Liver (tissue), 9 donors: ENCODE results near the gene ITGB1. TPM values are rescaled to one million over a fixed set of nuclear protein-coding genes. Genes with fewer than 3 reads are reported as not detected.

Experiments
- DNase-seq: peaks from one replicate; pipeline ENCODE4 v3.0.0-alpha.2; 2017; ENCODE audit warnings: low spot score
- H3K27ac ChIP-seq, 2 donors: one replicate each; pipeline ENCODE4 v1.7.0; 2013; ENCODE audit warnings: inconsistent platforms in 2 of 2, low read length in 2 of 2, control low read depth in 1 of 2, low read depth in 1 of 2, mild to moderate bottlenecking in 1 of 2
- H3K27me3 ChIP-seq, 4 donors: one replicate each; pipeline versions ENCODE4 v1.6.1 to v1.7.0; 2013; ENCODE audit warnings: low read length in 3 of 4, inconsistent platforms in 1 of 4, mild to moderate bottlenecking in 1 of 4, moderate library complexity in 1 of 4; ENCODE audit not compliant: control insufficient read depth in 4 of 4, insufficient read depth in 4 of 4
- H3K36me3 ChIP-seq, 4 donors: one replicate each; pipeline versions ENCODE4 v1.6.1 to v1.7.0; 2013; ENCODE audit warnings: low read length in 3 of 4, mild to moderate bottlenecking in 3 of 4, low read depth in 1 of 4, moderate library complexity in 1 of 4; ENCODE audit not compliant: control insufficient read depth in 4 of 4, insufficient read depth in 3 of 4
- H3K4me1 ChIP-seq, 4 donors: one replicate each; pipeline versions ENCODE4 v1.6.1 to v1.7.0; 2013; ENCODE audit warnings: low read length in 3 of 4, mild to moderate bottlenecking in 3 of 4, moderate library complexity in 1 of 4; ENCODE audit not compliant: control insufficient read depth in 4 of 4, insufficient read depth in 4 of 4
- H3K4me3 ChIP-seq, 3 donors: one replicate each; pipeline versions ENCODE4 v1.6.1 to v1.7.0; 2013; ENCODE audit warnings: low read length in 3 of 3, control low read depth in 1 of 3, low read depth in 1 of 3, mild to moderate bottlenecking in 1 of 3
- H3K9ac ChIP-seq, 2 donors: one replicate each; pipeline ENCODE4 v1.7.0; 2013; ENCODE audit warnings: low read length in 2 of 2, mild to moderate bottlenecking in 2 of 2, moderate library complexity in 2 of 2, control low read depth in 1 of 2, low read depth in 1 of 2
- H3K9me3 ChIP-seq, 4 donors: one replicate each; pipeline versions ENCODE4 v1.6.1 to v1.7.0; 2013; ENCODE audit warnings: low read length in 3 of 4; ENCODE audit not compliant: control insufficient read depth in 4 of 4
- FOXA2 ChIP-seq: IDR thresholded peaks from 2 replicates; pipeline ENCODE4 v1.6.1; 2016; ENCODE audit warnings: antibody characterized with exemption
- HNF4A ChIP-seq, 2 donors: conservative IDR thresholded peaks; 2 replicates each; pipeline ENCODE4 v1.6.1; 2016; ENCODE audit warnings: antibody characterized with exemption in 2 of 2, mild to moderate bottlenecking in 2 of 2
- JUND ChIP-seq, 2 donors: IDR thresholded peaks; 2 replicates each; pipeline ENCODE4 v1.6.1; 2016; ENCODE audit warnings: antibody characterized with exemption in 2 of 2
- NR2F2 ChIP-seq: IDR thresholded peaks from 2 replicates; pipeline ENCODE4 v1.6.1; 2016; ENCODE audit warnings: antibody characterized with exemption
- RAD21 ChIP-seq, 2 donors: IDR thresholded peaks; 2 replicates each; pipeline ENCODE4 v1.6.1; 2016; ENCODE audit warnings: antibody characterized with exemption in 2 of 2, mild to moderate bottlenecking in 2 of 2
- RXRA ChIP-seq, 2 donors: IDR thresholded peaks; 2 replicates each; pipeline ENCODE4 v1.6.1; 2017 to 2018; ENCODE audit warnings: antibody characterized with exemption in 2 of 2, mild to moderate bottlenecking in 1 of 2
- SP1 ChIP-seq: IDR thresholded peaks from 2 replicates; pipeline ENCODE4 v1.6.1; 2018; ENCODE audit warnings: antibody characterized with exemption, mild to moderate bottlenecking
- YY1 ChIP-seq: IDR thresholded peaks from 2 replicates; pipeline ENCODE4 v1.6.1; 2016; ENCODE audit warnings: antibody characterized with exemption, mild to moderate bottlenecking
- WGBS: extraction: QIAGEN DNeasy Blood & Tissue Kit; methylation state at CpG from one replicate; pipeline ENCODE4 v1.1.7; 2013; 5-methylcytosine and 5-hydroxymethylcytosine counted together
- polyA plus RNA-seq, 2 donors: library from polyadenylated mRNA; stranded (reverse) in 1 of 2; unstranded in 1 of 2; fragments of 200-250 nt in 1 of 2; fragments of >200 nt in 1 of 2; fragmentation: Nextera tagmentation in 1 of 2; extraction: Ambion mirVana in 1 of 2; gene quantifications; one replicate each; pipeline versions ENCODE4 v1.2.1 to v1.2.3, GENCODE V29; 2013 to 2015
- total RNA-seq, 2 donors: library from RNA; depleted of rRNA; stranded (reverse); fragments of >200 nt; gene quantifications; one replicate each; pipeline ENCODE4 v1.2.3, GENCODE V29; 2014
- TF ChIP-seq, protein P1 (sequence below): IDR thresholded peaks from 2 replicates; pipeline ENCODE4 v1.6.1; 2016; ENCODE audit warnings: antibody characterized with exemption
- TF ChIP-seq, protein P2 (sequence below): fragments of 150-350 bp; IDR thresholded peaks from 2 replicates; pipeline ENCODE4 v1.5.1; 2017; ENCODE audit warnings: improper control_type of control experiment, low read depth, low read length; ENCODE audit not compliant: missing input control
- TF ChIP-seq, protein P3 (sequence below): IDR thresholded peaks from 2 replicates; pipeline ENCODE4 v1.6.1; 2016; ENCODE audit warnings: antibody characterized with exemption
- TF ChIP-seq, protein P4 (sequence below): IDR thresholded peaks from 2 replicates; pipeline ENCODE4 v1.6.1; 2016; ENCODE audit warnings: antibody characterized with exemption, mild to moderate bottlenecking
- donor health status: healthy.
- donor health status: healthy.
- donor health status: healthy.
- donor health status: healthy.
- donor health status: healthy.

Gene ITGB1
- total and polyA plus RNA-seq, 4 donors = 109 to 308 (median 221) TPM

DNA sequence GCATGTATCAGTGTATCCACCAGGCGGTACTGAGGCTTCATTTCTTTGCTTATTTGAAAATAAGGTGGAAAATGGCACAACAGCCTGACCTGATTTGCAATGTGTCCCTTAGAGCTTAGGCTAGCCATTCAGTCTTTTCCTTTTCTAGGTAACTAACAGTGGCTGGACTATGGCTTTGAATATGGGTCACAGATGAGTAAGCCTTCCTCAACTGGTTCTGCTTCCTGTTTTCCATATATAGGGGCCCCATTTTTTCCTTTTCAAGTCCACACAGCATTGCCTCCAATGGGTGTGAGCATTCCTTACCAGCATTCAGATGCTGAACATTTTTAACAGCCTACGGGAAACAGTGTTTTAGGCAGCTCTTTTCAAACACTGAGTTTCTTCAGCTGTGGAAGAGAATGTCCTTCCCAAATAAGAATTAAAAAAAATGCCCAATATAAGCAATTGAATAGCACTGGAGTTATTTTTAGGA lies 3.9 kb upstream of the ITGB1 start:
- H3K9ac ChIP-seq = no peak overlapping the region
- no peaks in the 10 kb centered on the region for H3K27me3 ChIP-seq
- TF ChIP-seq, protein P1, sequence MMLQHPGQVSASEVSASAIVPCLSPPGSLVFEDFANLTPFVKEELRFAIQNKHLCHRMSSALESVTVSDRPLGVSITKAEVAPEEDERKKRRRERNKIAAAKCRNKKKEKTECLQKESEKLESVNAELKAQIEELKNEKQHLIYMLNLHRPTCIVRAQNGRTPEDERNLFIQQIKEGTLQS = no peak
- TF ChIP-seq FOXA2 = no peak
- peak in 1 of 2 donors; percentile 16 for TF ChIP-seq RXRA (IDR thresholded peaks at IDR 0.05)
- TF ChIP-seq RAD21 (IDR thresholded peaks at IDR 0.05) = peak in 1 of 2 donors; percentile 8
- TF ChIP-seq SP1 = peak; percentile 13
- TF ChIP-seq HNF4A (conservative IDR thresholded peaks at IDR 0.05) = no peak
- peak; percentile 38 for TF ChIP-seq NR2F2
- TF ChIP-seq, protein P2, sequence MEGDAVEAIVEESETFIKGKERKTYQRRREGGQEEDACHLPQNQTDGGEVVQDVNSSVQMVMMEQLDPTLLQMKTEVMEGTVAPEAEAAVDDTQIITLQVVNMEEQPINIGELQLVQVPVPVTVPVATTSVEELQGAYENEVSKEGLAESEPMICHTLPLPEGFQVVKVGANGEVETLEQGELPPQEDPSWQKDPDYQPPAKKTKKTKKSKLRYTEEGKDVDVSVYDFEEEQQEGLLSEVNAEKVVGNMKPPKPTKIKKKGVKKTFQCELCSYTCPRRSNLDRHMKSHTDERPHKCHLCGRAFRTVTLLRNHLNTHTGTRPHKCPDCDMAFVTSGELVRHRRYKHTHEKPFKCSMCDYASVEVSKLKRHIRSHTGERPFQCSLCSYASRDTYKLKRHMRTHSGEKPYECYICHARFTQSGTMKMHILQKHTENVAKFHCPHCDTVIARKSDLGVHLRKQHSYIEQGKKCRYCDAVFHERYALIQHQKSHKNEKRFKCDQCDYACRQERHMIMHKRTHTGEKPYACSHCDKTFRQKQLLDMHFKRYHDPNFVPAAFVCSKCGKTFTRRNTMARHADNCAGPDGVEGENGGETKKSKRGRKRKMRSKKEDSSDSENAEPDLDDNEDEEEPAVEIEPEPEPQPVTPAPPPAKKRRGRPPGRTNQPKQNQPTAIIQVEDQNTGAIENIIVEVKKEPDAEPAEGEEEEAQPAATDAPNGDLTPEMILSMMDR = no peak
- TF ChIP-seq YY1 = peak; percentile 42
- no peaks in the 10 kb centered on the region for H3K9me3 ChIP-seq
- peak overlapping the region; percentile 57 to 58 for H3K27ac ChIP-seq
- H3K36me3 ChIP-seq = no peaks in the 10 kb centered on the region
- H3K4me3 ChIP-seq = no peak overlapping the region
- no peak for DNase-seq
- 84% methylated on average over 2 of the region's 2 CpGs for WGBS
- peaks cover 6 to 15% (median 9%) of the 10 kb centered on the region in 4 donors for H3K4me1 ChIP-seq

DNA sequence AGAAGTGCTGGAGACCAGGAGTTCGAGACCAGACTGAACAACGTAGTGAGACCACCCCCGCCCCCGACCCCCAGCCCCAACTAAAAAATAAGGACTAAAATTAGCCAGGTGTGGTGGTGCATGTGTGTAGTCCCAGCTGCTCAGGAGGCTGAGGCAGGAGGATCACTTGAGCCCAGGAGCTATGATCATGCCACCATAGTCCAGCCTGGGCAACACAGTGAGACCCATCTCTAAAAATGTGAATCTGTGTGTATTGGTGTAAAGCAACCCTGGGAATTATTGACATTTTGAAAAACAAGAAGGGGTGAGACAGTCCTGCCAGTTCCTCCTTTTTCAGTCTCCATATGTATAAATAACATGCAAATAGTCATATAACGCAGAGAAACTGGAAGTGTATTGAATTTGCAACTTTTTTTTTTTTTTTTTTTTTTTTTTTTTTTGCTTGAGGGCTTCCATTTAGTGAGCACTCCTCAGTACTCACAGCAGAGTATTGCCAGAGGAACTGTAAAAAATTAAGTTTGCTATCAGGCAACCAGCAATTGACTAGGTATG lies 3.4 kb upstream of the ITGB1 start:
- no peaks in the 10 kb centered on the region for H3K9me3 ChIP-seq
- H3K27ac ChIP-seq = peak overlapping the region; percentile 57 to 58
- 95% methylated on average over 5 of the region's 5 CpGs for WGBS
- DNase-seq = no peak
- no peak overlapping the region for H3K9ac ChIP-seq
- TF ChIP-seq JUND (IDR thresholded peaks at IDR 0.05) (no peak), SP1 (no peak), HNF4A (conservative IDR thresholded peaks at IDR 0.05) (no peak), FOXA2 (no peak), RAD21 (IDR thresholded peaks at IDR 0.05) (no peak)
- TF ChIP-seq, protein P3, sequence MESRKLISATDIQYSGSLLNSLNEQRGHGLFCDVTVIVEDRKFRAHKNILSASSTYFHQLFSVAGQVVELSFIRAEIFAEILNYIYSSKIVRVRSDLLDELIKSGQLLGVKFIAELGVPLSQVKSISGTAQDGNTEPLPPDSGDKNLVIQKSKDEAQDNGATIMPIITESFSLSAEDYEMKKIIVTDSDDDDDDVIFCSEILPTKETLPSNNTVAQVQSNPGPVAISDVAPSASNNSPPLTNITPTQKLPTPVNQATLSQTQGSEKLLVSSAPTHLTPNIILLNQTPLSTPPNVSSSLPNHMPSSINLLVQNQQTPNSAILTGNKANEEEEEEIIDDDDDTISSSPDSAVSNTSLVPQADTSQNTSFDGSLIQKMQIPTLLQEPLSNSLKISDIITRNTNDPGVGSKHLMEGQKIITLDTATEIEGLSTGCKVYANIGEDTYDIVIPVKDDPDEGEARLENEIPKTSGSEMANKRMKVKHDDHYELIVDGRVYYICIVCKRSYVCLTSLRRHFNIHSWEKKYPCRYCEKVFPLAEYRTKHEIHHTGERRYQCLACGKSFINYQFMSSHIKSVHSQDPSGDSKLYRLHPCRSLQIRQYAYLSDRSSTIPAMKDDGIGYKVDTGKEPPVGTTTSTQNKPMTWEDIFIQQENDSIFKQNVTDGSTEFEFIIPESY = no peak
- TF ChIP-seq, protein P4, sequence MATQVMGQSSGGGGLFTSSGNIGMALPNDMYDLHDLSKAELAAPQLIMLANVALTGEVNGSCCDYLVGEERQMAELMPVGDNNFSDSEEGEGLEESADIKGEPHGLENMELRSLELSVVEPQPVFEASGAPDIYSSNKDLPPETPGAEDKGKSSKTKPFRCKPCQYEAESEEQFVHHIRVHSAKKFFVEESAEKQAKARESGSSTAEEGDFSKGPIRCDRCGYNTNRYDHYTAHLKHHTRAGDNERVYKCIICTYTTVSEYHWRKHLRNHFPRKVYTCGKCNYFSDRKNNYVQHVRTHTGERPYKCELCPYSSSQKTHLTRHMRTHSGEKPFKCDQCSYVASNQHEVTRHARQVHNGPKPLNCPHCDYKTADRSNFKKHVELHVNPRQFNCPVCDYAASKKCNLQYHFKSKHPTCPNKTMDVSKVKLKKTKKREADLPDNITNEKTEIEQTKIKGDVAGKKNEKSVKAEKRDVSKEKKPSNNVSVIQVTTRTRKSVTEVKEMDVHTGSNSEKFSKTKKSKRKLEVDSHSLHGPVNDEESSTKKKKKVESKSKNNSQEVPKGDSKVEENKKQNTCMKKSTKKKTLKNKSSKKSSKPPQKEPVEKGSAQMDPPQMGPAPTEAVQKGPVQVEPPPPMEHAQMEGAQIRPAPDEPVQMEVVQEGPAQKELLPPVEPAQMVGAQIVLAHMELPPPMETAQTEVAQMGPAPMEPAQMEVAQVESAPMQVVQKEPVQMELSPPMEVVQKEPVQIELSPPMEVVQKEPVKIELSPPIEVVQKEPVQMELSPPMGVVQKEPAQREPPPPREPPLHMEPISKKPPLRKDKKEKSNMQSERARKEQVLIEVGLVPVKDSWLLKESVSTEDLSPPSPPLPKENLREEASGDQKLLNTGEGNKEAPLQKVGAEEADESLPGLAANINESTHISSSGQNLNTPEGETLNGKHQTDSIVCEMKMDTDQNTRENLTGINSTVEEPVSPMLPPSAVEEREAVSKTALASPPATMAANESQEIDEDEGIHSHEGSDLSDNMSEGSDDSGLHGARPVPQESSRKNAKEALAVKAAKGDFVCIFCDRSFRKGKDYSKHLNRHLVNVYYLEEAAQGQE = no peak
- H3K4me1 ChIP-seq = peaks cover 6 to 19% (median 9%) of the 10 kb centered on the region in 4 donors
- no peaks in the 10 kb centered on the region for H3K36me3 ChIP-seq
- no peak overlapping the region for H3K4me3 ChIP-seq
- no peaks in the 10 kb centered on the region for H3K27me3 ChIP-seq
